H4 (cell line): ENCODE results near the gene TRIM17. TPM values are rescaled to one million over a fixed set of nuclear protein-coding genes. Genes with fewer than 3 reads are reported as not detected.

Source experiments
- total RNA-seq: library from RNA; depleted of rRNA; stranded (reverse); fragments of >200 nt; shearing (Covaris generic); gene quantifications from 2 replicates; pipeline ENCODE4 v1.2.3, GENCODE V29; 2014; rRNA removed

The TRIM17 gene
- total RNA-seq, 1 experiment from 2014 or later: not detected

Other genes starting within 250 kb of the TRIM17 start
- 1.1 and 2.4 TPM in 2 replicates for gene OBSCN, start 208.8 kb downstream of the TRIM17 start, total RNA-seq
- 6.8 and 8.4 TPM in 2 replicates for gene TRIM11, start 10.0 kb downstream of the TRIM17 start, total RNA-seq
- 44.9 and 80.6 TPM in 2 replicates for gene RNF187, start 70.5 kb upstream of the TRIM17 start, total RNA-seq